Subcutaneous abdominal adipose tissue (tissue), 5 donors: ENCODE results near the gene SLC16A4.
"Not testable (repeated sequence)": the region's sequence is repeated elsewhere in the genome, so short reads cannot be mapped to it uniquely, and the experiment has no call there.

ENCODE experiments used
- H3K27ac ChIP-seq: one replicate; pipeline ENCODE4 v1.7.0; 2013; ENCODE audit warnings: low read depth, mild to moderate bottlenecking, inconsistent platforms, low read length, moderate library complexity
- H3K27me3 ChIP-seq, 5 donors: one replicate each; pipeline ENCODE4 v1.7.0; 2013; ENCODE audit warnings: low read length in 5 of 5, inconsistent platforms in 1 of 5; ENCODE audit not compliant: control insufficient read depth in 5 of 5, insufficient read depth in 4 of 5
- H3K36me3 ChIP-seq, 5 donors: one replicate each; pipeline ENCODE4 v1.7.0; 2013; ENCODE audit warnings: low read length in 5 of 5; ENCODE audit not compliant: control insufficient read depth in 5 of 5, insufficient read depth in 5 of 5
- H3K4me1 ChIP-seq, 5 donors: one replicate each; pipeline ENCODE4 v1.7.0; 2013; ENCODE audit warnings: low read length in 5 of 5, mild to moderate bottlenecking in 3 of 5, moderate library complexity in 1 of 5; ENCODE audit not compliant: control insufficient read depth in 5 of 5, insufficient read depth in 5 of 5
- H3K4me3 ChIP-seq, 5 donors: one replicate each; pipeline ENCODE4 v1.7.0; 2013; ENCODE audit warnings: low read length in 5 of 5, low read depth in 1 of 5
- H3K9ac ChIP-seq, 5 donors: one replicate each; pipeline ENCODE4 v1.7.0; 2013; ENCODE audit warnings: low read length in 5 of 5, mild to moderate bottlenecking in 4 of 5, moderate library complexity in 3 of 5
- H3K9me3 ChIP-seq, 5 donors: one replicate each; pipeline ENCODE4 v1.7.0; 2013; ENCODE audit warnings: low read length in 5 of 5; ENCODE audit not compliant: control insufficient read depth in 5 of 5
- donor health status: healthy.
- donor health status: healthy.
- donor health status: healthy.
- donor health status: healthy.
- donor health status: healthy.

Gene SLC16A4

DNA sequence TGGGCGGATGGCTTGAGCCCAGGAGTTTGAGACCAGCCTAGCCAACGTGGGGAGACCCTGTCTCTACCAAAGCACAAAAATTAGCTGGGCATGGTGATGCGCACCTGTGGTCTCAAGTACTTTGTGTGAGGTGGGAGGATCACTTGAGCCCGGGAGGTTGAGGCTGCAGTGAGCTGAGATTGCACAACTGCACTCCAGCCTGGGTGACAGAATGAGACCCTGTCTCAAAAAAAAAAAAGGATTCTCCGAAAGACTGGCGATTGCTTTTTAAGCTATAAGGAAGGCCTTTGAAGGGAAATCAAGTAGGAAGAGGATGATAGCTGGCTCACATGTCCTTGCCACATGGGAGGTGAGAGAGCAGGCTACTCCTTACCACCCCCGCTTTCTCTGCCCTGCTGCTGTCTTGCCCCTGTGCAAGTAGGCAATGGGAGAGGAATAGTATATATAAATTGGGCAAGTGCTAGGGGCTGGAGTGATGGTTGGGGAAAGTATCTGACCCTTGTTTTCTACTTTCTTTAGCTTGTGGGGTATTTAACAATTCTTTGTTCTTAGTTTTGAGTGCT is 20.4 kb upstream of the SLC16A4 start:
- Histone ChIP-seq H3K27me3 (no peaks in the 10 kb centered on the region), H3K4me1 (peaks cover 0 to 36% (median 27%) of the 10 kb centered on the region in 5 donors), H3K27ac (no peak overlapping the region), H3K4me3 (no peak overlapping the region), H3K9ac (no peak overlapping the region), H3K36me3 (no peaks in the 10 kb centered on the region), H3K9me3 (no peaks in the 10 kb centered on the region)

DNA sequence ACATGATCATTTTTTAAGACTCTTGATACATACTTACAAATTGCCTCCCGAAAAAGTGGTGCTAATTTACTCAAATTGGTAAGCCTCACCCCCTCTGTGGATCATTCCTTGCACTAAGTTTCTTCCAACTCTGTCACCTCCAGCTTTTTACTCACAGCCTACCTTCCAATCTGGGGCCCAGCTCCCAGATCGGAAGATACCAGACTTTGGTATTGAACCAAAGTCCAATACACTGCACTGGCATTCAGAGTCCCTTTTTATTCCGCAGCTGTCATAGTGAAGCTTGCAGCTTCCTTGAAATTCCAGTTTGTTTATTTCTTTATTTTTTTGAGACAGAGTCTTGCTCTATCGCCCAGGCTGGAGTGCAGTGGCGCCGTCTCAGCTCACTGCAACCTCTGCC is 18.5 kb upstream of the SLC16A4 start:
- H3K4me1 ChIP-seq: peaks cover 2 to 32% (median 29%) of the 10 kb centered on the region in 5 donors
- H3K27me3 ChIP-seq: no peaks in the 10 kb centered on the region
- H3K4me3 ChIP-seq: no peak overlapping the region
- no peak overlapping the region for H3K9ac ChIP-seq
- H3K36me3 ChIP-seq: peaks cover 2 to 14% (median 8%) of the 10 kb centered on the region in 5 donors
- no peaks in the 10 kb centered on the region for H3K9me3 ChIP-seq
- H3K27ac ChIP-seq: no peak overlapping the region

DNA sequence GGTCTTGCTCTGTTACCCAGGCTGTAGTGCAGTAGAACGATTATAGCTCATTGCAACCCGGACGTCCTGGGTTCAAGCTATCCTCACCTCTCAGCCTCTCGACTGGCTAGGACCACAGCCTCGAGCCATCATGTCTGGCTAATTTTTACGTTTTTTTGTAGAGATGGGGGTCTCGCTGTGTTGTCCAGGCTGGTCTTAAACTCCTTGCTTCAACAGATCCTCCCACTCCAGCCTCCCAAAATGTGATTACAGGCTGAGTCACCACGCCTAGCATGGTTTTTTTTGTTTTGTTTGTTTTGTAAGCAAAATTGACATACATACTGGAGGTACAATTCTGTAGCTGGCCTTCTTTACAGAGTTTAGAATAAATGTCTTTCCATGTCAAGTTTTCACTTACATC is 17.7 kb upstream of the SLC16A4 start:
- H3K27ac ChIP-seq: no peak overlapping the region
- peak overlapping the region; percentile 29 to 98 (median 92) for H3K4me3 ChIP-seq
- H3K9ac ChIP-seq: no peak overlapping the region

DNA sequence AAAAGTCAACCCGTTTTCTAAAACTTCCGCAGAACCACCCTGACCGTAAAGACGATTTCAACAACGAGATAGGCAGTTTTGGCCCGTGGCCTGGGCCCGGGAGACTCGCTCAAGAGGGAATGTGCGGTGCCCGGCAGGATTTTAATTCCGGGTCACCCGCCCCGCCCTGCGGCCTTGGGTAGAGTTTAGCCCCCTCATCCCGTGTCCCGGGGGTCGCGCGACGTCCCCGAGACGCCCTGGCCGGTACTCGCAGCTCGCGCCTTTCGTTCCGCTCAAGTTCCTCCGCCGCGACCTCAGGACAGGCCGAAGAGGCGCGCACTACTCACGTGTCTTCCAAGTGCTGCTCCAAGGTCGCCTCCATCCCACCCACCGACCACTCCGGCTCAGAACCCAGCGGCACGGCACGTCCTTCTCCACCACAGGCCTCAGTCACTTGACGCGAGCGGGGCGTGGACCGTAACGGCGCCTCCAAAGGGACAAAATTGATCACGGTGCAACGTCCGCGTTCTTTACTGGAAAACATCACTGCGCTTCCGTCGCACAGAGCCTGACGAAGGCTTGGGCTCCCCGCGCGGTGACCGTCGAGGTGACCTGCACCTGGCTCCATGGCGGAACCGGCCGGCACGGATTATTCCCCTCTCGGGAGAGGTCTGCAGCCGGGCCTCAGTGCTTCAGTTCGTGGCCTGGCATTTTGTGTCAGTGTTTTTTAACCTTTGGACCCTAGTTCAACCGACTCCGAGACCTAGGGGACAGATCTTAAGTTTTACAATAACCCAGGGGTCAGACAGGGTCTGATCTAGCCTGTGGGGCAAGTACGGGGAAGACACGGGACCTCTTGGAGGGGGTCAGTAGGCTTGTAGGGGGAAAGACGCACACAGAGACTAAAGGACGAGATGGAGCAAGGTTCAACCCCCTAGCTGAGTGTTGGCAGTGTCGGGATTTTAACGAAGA is 16.7 kb upstream of the SLC16A4 start, which contains the start of gene LAMTOR5:
Gene LAMTOR5, minus strand, starts transcription at position 435 of the 951 bp plus-strand sequence. Its CDS starts 74 bp downstream, at position 361.
- Histone ChIP-seq H3K9ac (peak within 1 kb of the TSS; percentile 97 to 99 (median 98)), H3K27ac (peak within 1 kb of the TSS; percentile 95), H3K4me3 (peak within 1 kb of the TSS; percentile 85 to 98 (median 93)), H3K9me3 (no peaks in the 10 kb centered on the region), H3K4me1 (peaks cover 2 to 26% (median 23%) of the 10 kb centered on the region in 5 donors), H3K36me3 (peaks cover 15 to 32% (median 25%) of the 10 kb centered on the region in 5 donors), H3K27me3 (no peaks in the 10 kb centered on the region)

More for the DNA sequence above, 17.7 kb upstream of the SLC16A4 start:
- H3K27me3 ChIP-seq: no peaks in the 10 kb centered on the region
- H3K36me3 ChIP-seq: peaks cover 9 to 22% (median 15%) of the 10 kb centered on the region in 5 donors
- H3K9me3 ChIP-seq: no peaks in the 10 kb centered on the region
- H3K4me1 ChIP-seq: peaks cover 2 to 30% (median 28%) of the 10 kb centered on the region in 5 donors

DNA sequence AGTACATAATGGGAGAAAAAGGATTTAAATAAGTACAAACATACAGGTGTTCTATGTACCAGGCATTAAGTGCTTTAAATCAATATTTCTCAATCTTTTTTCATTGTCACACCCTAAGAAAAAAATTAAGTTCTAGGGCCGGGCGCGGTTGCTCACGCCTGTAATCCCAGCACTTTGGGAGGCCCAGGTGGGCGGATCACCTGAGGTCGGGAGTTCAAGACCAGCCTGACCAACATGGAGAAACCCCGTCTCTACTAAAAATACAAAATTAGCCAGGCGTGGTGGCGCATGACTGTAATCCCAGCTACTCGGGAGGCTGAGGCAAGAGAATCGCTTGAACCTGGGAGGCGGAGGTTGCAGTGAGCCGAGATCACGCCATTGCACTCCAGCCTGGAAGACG is 15.6 kb upstream of the SLC16A4 start:
- H3K27ac ChIP-seq: peak overlapping the region; percentile 37
- H3K9ac ChIP-seq: peak overlapping the region; percentile 97 to 99 (median 98)

DNA sequence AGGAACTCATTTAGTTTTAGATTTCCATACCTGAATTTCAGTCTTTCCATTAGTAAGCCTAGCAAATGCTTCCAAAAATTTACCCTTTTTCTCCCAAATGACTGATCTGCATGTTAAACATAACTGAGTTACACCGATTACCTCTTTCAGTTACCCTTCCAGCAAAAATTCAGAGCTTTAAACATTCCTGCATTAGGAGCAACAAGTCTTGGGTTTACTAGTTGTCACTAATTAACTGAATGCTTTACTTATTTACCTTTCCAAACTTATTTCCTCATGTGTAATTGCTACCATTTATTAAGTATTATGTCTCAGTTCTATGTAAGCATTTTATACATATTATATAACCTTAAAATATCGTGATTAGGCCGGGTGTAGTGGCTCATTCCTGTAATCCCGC is 13.6 kb upstream of the SLC16A4 start:
- Histone ChIP-seq H3K27ac (no peak overlapping the region), H3K4me1 (peaks cover 2 to 26% (median 22%) of the 10 kb centered on the region in 5 donors), H3K4me3 (no peak overlapping the region), H3K9me3 (no peaks in the 10 kb centered on the region), H3K9ac (peak overlapping the region in 1 of 5 donors; percentile 17), H3K27me3 (no peaks in the 10 kb centered on the region), H3K36me3 (peaks cover 29 to 61% (median 50%) of the 10 kb centered on the region in 5 donors)

More for the DNA sequence above, 15.6 kb upstream of the SLC16A4 start:
- Histone ChIP-seq H3K4me3 (peak overlapping the region; percentile 85 to 98 (median 93)), H3K4me1 (peaks cover 2 to 26% (median 22%) of the 10 kb centered on the region in 5 donors), H3K36me3 (peaks cover 23 to 43% (median 36%) of the 10 kb centered on the region in 5 donors)
- H3K27me3 ChIP-seq, H3K9me3 ChIP-seq: not testable (repeated sequence)

DNA sequence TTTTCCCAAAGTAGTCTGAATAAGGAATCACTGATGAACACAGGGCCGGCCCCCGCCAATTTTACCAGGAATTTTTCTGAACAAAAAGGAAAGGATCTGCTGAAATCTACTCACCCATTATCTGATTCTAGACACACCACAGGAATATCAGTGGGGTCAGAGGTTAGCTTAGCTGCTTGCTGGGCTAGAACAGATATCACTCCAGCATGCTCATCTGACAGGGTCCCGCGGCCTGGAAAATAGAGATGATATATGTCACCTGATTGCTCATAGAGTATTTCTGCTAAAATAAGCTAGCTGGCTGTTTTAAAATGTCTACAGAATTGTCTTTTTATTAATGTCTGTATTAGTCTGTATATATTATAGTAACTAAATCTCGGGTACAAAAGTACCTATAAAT is 13.0 kb upstream of the SLC16A4 start:
- Histone ChIP-seq H3K4me3 (no peak overlapping the region), H3K27me3 (no peaks in the 10 kb centered on the region), H3K27ac (no peak overlapping the region), H3K4me1 (peaks cover 2 to 26% (median 21%) of the 10 kb centered on the region in 5 donors), H3K36me3 (peaks cover 29 to 65% (median 51%) of the 10 kb centered on the region in 5 donors), H3K9me3 (no peaks in the 10 kb centered on the region), H3K9ac (no peak overlapping the region)

DNA sequence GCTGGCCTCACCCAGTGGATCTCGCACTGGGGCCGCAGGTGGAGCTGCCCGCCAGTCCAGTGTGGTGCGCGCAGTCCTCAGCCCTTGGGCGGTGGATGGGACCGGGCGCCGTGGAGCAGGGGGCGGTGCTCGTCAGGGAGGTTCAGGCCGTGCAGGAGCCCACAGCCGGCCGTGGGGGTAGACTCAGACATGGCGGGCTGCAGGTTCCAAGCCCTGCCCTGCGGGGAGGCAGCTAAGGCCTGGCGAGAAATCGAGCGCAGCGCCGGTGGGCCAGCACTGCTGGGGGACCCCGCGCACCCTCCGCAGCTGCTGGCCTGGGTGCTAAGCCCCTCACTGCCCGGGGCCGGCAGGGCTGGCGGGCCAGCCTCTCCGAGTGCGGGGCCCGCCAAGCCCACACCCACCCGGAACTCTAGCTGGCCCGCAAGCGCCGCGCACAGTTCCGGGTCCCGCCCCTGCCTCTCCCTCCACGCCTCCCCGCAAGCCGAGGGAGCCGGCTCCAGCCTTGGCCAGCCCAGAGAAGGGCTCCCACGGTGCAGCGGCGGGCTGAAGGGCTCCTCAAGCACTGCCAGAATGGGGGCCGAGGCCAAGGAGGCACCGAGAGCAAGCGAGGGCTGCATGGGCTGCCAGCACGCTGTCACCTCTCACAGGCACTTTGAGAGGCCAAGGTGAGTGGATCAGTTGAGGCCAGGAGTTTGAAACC is 5.6 kb upstream of the SLC16A4 start:
- H3K27ac ChIP-seq, H3K27me3 ChIP-seq, H3K9me3 ChIP-seq, H3K9ac ChIP-seq, H3K4me3 ChIP-seq: not testable (repeated sequence)
- Histone ChIP-seq H3K36me3 (peaks cover 6 to 44% (median 19%) of the 10 kb centered on the region in 5 donors), H3K4me1 (peaks cover 0 to 14% (median 8%) of the 10 kb centered on the region in 5 donors)

DNA sequence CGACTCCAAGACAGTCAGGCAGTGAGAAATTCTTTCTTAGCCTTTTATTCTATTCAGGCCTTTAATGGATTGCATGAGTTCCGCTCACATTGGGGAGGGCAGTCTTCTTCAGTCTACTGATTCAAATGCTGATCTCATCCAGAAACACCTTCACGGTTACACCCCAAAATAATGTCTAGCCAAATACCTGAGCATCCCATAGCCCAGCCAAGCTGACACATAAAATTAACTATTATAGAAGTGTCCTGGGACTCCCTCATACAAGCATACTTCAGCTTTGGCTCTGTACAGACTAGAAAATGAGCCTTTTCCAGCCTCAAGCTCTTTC is 3.6 kb upstream of the SLC16A4 start:
- H3K36me3 ChIP-seq: peaks cover 0 to 26% (median 9%) of the 10 kb centered on the region in 5 donors

More for the DNA sequence above, 3.6 kb upstream of the SLC16A4 start:
- H3K27me3 ChIP-seq: no peaks in the 10 kb centered on the region
- H3K9ac ChIP-seq: no peak overlapping the region
- peaks cover 3 to 29% (median 21%) of the 10 kb centered on the region in 5 donors for H3K4me1 ChIP-seq
- no peak overlapping the region for H3K4me3 ChIP-seq
- H3K9me3 ChIP-seq: no peaks in the 10 kb centered on the region
- no peak overlapping the region for H3K27ac ChIP-seq
